Activated T-helper 1 cell treated with Interleukin-2 at 50 U/mL for 16 hours (primary cell): Measurements from ENCODE around the gene ERAL1.
"Not testable (repeated sequence)": the region's sequence is repeated elsewhere in the genome, so short reads cannot be mapped to it uniquely, and the experiment has no call there.

Experiments used
- DNase-seq: peaks from one replicate; pipeline ENCODE4 v3.0.0-alpha.2; 2020; ENCODE audit warnings: low read depth

The ERAL1 gene

GRCh38 chr17:28879886-28880571, 25.2 kb downstream of the ERAL1 start:
- no peak for DNase-seq

DNA sequence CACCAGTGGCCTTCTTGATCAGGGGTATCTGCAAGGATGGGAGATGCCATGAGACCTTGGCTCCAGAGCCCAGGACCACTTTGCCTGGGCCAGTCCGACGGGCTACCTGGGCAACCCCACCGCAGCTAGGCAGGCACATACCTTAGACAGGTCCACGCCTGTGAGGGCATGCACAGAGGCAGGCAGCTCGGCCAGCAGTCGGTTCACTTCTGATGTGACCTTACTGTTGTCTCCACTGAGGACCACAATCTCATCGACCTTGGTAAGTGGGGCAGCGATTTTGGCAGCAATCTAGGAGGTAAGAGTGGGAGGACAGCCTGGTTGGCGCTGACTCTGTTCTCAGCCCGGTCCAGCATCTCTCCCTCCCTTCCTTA, 25.7 kb downstream of the ERAL1 start:
- DNase-seq, result no peak

DNA sequence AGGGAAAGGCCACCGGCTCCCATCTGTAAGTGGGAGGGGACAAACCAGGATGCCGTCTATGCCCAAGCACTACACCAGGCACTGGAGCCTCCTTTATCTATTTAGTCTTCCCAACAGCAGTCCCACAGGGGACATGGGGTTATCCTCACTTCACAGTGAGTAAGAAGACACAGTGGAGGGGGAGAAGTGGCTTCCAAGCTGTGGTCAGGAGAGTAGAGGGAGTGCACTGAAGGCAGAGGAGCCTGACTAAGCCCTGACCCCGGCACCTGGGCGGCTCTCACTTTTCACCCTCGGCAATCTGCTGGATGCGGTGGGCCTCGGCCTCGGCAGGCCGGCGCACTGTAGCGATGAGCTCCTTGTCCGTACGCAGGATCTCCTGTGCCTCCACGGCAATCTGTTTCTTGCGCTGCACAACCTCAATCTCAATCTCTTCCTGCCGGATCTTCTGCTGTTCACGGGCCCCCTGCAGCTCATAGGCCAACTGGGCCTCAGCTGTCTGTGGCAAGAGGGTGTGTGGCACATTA, 26.8 kb downstream of the ERAL1 start:
- DNase-seq, result no peak

DNA sequence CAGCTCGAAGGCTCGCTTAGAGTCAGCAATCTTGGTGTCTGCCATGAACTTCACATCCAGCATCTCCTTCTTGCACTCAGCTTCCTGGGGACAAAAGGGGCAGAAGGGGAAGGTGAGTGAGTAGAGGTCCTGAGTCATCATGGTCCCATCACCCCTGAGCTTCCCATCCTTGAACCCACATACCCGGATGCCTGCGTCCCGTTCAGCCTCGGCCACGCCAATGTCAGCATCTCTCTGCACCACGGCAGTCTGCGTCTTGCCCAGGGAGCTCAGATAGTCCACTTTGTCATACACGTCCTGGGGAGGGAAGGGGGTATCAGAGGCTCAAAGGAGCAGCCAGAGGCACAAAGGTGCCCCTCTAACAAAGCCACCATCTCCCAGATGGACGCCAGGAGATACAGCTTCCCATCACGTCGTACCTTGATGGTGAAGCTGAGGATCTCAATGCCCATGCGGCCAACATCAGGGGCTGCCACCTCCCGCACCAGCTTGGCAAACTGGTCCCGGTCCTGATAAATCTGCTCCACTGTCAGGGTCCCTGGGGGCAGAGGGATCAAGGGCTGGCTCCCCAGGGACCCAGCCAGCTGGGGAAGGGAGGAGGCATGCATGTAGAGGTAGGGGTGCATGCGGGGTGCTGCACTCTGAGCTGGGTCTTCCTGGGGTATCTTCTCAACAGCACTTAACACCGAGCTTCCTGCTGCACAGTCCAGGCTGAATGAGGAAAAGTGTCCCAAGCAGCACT, 27.5 kb downstream of the ERAL1 start:
- no peak for DNase-seq

DNA sequence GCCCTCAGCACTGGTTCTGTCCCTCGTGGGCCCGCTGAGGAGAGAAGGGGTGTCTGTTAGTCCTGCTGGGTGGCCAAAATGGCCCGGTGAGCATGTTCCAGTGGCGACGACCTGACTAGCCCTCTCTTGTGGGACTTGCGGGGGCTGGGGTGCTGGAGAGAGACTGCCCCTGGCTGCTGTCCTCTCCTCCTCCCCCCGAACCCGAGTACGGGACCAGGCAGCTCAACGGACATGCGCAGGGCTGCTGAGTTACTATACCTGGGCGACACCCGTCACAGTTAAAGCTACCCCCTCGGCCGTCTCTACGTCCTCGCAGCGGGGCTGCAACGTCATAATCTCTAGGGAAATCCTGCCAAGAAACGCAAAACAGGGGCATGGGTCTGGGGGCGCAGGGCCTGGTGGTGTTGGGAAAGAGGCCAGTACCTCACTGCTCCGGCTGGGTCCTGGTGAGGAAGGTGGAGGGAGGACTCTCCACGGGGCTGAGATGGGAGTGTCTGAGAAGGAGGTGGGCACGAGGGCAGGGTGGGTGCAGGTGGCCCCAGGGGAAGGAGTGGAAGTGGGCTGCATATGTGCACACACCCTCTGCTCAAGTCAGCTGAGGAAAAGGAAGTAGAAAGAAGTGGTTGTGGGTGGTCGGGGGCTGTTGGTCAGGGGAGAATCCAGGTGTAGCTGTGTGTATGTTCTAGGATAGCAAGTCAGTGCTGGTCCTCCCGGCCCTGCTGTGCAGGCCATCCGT, 29.3 kb downstream of the ERAL1 start:
- DNase-seq, result no peak

DNA sequence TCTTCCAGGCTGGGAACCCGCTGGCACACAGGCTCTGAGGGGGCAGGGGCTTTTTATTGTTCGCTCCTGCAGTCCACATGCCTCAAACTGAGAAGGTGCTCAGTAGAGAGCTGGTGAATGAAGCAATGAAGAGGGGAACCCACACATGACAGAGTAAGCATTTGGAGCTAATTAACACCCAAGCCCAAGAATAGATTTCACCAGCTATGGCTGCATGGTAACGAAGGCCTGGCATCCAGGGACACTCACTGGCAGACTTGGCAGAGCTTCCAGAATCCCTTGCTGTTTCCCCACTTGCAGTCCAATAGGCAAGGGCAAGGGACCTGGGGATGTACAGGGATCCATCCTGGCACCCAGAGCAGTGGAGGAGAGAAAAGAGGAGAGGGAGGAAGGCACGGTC, 30.5 kb downstream of the ERAL1 start:
- DNase-seq, result no peak

DNA sequence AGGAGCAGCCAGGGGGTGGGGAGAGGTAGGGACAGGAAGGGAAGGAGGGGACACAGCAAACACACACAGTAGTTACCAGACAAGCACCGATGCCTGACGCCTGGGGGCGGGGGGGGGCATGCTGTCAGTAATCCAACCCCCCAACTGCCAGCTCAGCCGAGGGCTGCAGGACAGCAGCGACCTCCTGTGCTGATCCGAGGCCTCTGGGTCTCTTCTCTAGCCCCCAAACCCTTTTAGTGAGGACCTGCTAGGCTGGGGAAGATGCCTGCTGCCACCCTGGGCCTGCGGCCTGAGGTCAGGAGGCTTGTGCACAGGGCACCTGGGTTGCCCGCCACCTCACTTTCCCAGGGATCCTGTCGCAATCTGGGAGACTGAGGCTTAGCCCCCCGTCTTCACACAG, 31.1 kb downstream of the ERAL1 start:
- DNase-seq, result no peak

DNA sequence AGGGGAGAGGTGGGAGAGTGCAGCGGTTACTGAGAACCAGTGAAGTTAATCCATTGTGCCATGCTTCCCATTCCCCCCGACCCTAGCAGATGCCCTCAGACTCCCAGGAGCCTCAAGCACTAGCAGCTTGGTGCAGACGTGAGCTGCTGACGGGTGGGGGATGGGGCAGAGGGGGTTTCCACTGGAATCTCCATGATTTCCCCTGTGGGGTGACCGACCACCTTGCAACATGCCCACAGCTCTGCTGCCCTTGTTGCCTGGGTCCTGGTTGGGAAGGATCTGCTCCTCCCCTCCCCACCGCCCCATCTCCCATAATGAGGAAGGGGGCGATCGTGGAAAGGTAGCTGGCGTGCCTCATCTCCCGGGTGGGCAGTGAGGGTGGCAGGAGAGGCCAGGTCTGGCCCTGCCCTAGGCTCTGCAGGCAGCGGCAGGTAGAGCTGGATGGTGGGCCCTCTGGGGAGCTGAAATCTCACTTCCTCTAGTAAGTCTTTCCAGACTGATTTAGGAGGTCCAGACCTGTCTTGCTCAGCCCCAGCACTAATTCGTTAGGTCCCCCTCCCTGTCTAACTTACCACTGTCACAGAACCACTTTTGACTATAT, 33.2 kb downstream of the ERAL1 start:
- DNase-seq, result no peak

- DNase-seq, result no peak
Measured at GRCh38 chr17:28888832-28889231, 34.0 kb downstream of the ERAL1 start.

DNA sequence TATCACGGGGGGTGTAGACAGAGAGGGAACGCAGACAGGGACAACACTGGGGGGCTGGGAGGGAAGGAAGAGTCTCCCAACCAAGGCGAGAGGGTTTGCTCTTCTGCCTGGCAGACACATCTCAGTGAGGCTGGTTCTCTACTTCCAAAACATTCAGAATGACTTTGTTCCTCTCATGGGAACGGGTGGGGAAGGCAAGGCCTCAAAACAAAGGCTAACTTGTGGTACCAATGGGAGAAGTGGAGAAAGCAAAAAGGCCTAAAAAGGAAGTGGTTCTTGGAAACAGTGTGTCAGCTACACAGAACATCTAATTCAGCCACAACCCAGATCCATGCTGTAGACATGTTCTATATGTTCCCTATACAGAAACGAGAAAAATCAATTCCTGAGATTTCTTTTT, 35.2 kb downstream of the ERAL1 start:
- no peak for DNase-seq

- DNase-seq, result no peak
Measured at GRCh38 chr17:28891201-28891600, 36.4 kb downstream of the ERAL1 start.

DNA sequence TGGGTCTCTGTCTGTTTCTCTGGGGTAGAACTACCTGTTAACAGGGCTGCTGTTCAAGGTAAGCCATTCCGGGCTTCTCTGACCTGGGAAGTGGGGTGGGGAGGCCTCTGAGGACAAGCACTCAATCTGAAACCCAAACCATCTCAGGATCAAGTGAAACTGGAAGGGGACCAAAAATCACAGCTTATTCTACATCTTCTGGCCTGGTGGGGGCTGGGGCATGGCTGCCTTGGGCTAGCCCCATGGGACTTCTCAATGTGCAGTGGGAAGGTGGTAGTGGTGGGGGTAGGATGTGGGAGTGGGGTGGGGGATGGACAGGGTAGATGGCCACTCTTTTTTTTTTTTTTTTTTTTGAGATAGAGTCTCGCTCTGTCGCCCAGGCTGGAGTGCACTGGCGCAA, 37.2 kb downstream of the ERAL1 start:
- DNase-seq, result no peak

GRCh38 chr17:28893248-28894183, 38.7 kb downstream of the ERAL1 start:
- not testable (repeated sequence) for DNase-seq

DNA sequence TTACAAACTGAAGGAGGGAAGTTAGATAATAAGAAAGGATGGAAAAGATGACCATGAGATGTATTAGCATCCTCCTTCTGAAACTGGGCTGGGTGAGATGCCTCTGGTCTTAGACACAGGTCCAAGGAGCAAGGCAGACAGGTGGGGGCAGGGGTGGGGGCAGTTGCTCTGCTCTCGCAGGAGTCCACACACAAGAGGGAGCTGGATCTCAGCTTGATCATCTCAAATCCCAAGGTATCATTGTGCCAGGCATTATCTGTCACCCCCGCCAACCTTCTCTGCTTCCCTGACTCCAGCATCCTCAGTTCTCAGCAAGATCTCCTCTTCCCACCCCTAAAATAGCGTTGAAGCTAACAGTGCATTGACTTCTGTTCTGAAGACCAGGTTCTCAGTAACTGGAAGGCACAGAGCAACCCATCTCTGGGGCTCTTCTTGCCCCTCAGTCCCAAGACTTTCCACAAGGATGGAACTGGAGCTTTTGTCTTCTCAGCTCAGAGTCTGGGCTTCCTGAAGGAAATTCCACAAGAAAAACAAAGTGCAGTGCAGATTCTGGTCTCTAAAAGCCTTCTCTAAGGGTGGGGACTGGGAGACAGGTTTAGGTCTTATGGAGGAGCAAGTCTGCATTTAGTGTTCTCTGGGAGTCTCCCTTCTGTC, 41.1 kb downstream of the ERAL1 start:
- no peak for DNase-seq

DNA sequence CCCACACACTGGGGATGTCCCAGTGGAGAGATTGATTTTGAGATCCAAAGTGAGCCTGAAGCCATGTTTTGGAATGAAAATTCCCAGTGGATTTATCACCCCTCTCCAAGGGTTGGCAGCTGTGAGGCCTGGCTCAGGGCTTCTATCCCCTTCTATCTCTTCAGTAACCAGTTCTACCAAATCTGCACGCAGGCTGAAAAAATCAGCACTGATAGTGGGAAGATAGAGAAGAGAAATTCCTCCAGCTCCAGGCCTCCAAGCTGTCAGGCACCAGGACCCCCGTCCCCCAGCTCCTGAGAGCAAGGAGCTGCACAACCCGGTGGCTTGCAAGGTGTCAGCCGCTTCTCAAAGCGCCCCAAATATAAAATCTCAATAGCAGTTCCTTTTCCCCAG, 41.7 kb downstream of the ERAL1 start:
- no peak for DNase-seq

GRCh38 chr17:28896884-28897768, 42.3 kb downstream of the ERAL1 start, which contains the start of gene FLOT2:
Gene FLOT2, minus strand, starts transcription at chr17:28897733. Its CDS starts 159 bp downstream, at chr17:28897574.
- DNase-seq, result peak; percentile 53

DNA sequence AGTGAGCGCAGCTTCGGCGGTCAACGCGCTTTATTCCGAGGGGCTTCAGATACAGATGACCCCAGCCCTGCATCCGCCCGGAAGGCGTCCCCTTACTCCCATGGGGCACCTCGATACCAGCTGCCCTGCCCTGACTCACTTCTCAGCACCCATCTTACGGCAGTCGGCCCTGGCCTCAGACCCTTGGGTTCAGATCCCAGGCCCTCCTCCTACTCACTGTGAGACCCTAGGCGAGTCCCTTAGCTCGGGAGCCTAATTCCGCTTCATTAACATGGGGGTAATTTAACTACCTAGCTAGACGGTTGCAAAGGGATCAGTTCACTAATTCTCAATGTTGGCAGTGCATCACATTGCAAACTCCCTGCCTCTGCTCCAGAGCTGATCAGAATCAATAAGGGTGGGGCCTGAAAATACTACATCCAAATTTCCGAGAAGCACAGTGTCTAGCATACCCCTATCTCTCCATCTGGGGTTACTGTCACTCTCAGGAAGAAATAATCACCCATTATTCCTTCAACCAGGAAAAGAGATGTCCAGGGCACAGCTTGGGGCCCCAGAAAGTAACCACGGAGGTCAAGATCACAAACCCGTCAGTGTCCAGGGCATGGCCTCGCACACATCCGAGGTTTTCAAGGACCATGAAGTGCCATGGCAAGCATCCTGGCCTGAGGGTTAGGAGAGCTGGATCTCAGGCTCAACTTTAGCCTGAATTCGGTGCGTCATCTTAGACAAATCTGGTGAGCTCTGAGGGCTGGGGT, 43.1 kb downstream of the ERAL1 start:
- DNase-seq, result no peak

DNA sequence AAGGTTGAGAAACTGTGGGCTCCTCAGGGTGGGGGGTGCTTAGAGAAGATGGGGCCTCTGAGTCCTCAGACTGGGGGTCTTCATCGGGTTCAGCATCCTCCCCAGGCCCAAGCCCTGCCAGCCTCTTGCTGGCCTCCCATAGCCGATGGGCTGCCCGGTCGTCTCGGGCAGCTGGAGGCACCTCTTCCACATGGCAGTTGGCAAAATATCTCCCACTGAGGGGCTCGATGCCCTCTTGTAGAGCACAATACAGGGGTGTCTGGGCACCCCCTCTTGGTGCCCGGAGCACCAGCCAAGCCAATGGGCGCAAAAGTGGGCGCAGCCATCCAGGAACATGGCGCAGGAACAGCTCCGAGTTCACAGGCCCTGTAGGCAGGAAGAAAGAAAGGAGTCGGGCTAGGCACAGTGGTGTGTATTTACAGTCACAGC, 43.7 kb downstream of the ERAL1 start:
- DNase-seq, result no peak
